ENCODE data around the gene DENND1A.

The DENND1A gene

DNA sequence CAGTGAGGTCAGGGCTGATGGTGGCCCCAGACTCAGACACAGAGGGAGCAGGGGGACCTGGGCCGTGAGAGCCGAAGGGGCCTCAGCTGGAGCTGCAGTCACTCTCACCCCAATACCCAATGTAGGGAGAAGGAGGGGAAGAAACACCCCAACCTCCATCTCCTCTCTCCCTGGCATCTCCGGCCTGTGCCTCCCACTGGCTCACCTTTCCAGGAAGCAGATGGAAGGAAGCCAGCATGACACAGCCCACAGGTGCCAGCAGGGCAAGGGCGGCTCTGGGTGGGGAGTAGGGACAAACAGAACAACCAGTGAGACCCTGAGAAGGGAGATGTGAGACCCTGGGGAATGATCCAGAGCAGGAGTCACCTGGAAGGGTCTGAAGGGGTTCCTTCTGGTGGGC lies 576.9 kb downstream of the DENND1A start:
- Histone ChIP-seq H3K36me3 (ENCODE audit: insufficient read depth, low read length) (no peaks in the 10 kb centered on the region), H3K9ac (ENCODE audit: low read depth, low read length) (no peak overlapping the region), H3K4me3 (ENCODE audit: low read length) (no peak overlapping the region), H3K9me3 (ENCODE audit: insufficient read depth, low read depth, low read length) (no peaks in the 10 kb centered on the region), H3K4me1 (ENCODE audit: insufficient read depth, low read length) (peaks cover 14% of the 10 kb centered on the region), H3K27ac (ENCODE audit: low read depth, low read length) (no peak overlapping the region), H3K27me3 (ENCODE audit: insufficient read depth, low read length) (peaks cover 4% of the 10 kb centered on the region; the same call in 1 of the 2 replicates)
- 94% methylated on average over 2 of the region's 4 CpGs for WGBS

DNA sequence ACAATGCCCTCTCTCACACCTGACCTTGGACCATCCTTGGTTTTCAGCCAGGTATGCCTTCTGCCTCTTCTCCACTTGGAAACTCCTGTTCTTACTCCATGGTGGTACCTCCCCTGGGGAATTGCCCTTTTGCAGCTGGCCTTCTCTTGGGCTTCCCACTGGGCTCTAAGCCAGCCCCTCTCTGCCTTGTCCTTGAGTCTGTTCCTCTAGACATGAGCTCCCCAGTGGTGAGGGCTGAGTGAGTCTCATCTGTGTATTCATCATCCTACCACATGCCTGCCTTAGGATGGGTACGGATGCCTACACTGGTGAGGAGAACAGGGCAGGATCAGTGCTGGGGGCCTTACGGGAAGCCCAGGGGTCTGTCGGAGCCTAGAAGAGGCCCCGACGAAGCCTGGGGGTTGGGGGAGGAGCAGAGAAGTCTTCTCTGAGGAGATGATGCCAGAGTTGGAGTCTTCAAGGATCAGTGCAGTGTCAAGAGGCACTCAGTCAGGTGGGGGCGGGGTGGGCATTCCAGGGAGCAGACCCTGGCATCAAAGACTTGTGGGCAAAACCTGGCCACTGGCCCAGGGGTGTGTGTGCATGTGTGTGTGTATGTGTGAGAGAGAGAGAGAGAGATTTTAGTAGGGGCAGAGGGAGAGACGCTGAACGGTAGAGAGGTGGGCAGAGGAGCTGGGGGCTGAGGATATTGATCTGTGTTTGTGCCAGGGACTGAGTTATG lies 579.2 kb downstream of the DENND1A start:
- H3K36me3 ChIP-seq (ENCODE audit: insufficient read depth, low read length), result no peaks in the 10 kb centered on the region
- H3K4me3 ChIP-seq (ENCODE audit: low read length), result no peak overlapping the region
- H3K9me3 ChIP-seq (ENCODE audit: insufficient read depth, low read depth, low read length), result no peaks in the 10 kb centered on the region
- H3K27me3 ChIP-seq (ENCODE audit: insufficient read depth, low read length), result peaks cover 4% of the 10 kb centered on the region; the same call in 1 of the 2 replicates
- H3K27ac ChIP-seq (ENCODE audit: low read depth, low read length), result no peak overlapping the region
- H3K9ac ChIP-seq (ENCODE audit: low read depth, low read length), result no peak overlapping the region
- no peaks in the 10 kb centered on the region for H3K4me1 ChIP-seq (ENCODE audit: insufficient read depth, low read length)
- 83% methylated on average over 8 of the region's 8 CpGs for WGBS

- no peak overlapping the region for H3K9ac ChIP-seq (ENCODE audit: low read depth, low read length)
- H3K4me1 ChIP-seq (ENCODE audit: insufficient read depth, low read length), result no peaks in the 10 kb centered on the region
- no peak overlapping the region for H3K27ac ChIP-seq (ENCODE audit: low read depth, low read length)
- no peaks in the 10 kb centered on the region for H3K9me3 ChIP-seq (ENCODE audit: insufficient read depth, low read depth, low read length)
- H3K27me3 ChIP-seq (ENCODE audit: insufficient read depth, low read length), result 0 out of 2 replicates have a peak, but pooled peaks cover under 1% of the 10 kb centered on the region
- no peaks in the 10 kb centered on the region for H3K36me3 ChIP-seq (ENCODE audit: insufficient read depth, low read length)
- WGBS, result 30% methylated on average over 16 of the region's 16 CpGs
- H3K4me3 ChIP-seq (ENCODE audit: low read length), result peak overlapping the region; percentile 30; the same call in 1 of the 2 replicates
Observed at GRCh38 chr9:123349691-123350480, 580.0 kb downstream of the DENND1A start.

DNA sequence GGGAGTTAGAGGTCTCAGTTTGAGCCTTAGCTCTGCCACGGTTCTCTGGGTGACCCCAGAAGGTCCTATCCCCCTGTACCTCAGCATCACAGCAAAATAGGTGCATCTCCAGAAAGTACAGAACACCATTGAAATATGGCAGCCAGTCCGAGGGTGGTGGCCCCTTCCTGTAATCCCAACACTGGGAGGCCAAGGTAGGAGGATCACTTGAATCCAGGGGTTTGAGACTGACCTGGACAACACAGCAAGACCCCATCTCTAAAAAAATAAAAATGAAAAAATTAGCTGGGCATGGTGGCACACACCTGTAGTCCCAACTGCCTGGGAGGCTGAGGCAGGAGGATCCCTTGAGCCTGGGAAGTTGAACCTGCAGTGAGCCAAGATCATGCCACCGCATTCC lies 580.9 kb downstream of the DENND1A start:
- Histone ChIP-seq H3K9me3 (ENCODE audit: insufficient read depth, low read depth, low read length) (no peaks in the 10 kb centered on the region), H3K27me3 (ENCODE audit: insufficient read depth, low read length) (no peaks in the 10 kb centered on the region), H3K4me3 (ENCODE audit: low read length) (no peak overlapping the region), H3K9ac (ENCODE audit: low read depth, low read length) (no peak overlapping the region), H3K27ac (ENCODE audit: low read depth, low read length) (no peak overlapping the region), H3K36me3 (ENCODE audit: insufficient read depth, low read length) (no peaks in the 10 kb centered on the region), H3K4me1 (ENCODE audit: insufficient read depth, low read length) (no peaks in the 10 kb centered on the region)
- 59% methylated on average over 3 of the region's 3 CpGs for WGBS

DNA sequence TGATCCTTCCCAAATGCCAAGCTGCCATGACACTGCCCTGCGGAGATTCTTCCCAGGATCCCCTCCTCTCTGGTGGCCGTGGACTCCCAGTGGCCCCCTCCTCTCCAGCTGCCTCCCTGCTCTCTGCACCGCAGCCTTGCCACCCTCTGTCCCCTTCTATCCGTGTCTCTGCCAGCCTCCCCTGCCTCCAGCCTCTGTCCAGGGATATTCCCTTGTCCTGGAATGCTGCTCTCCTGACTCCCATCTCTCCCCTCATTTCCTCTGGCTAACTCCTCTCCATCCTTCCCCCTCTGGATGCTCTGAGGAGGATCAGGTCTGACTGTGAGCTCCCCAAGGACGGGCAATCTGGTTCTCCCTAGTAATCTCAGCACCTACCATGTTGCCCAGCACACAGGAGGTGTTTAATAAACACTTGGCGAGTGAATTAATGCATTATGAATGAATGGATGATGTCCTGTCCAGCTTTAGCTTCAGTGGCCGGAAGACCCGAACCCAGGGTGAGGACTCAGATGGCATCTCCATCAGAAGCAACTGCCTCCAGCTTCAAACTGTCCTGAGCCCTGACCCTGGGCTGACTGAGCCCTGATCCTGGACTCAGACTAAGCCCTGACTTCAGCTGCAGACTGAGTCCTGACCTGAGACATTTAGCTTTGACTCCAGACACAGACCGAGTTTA lies 581.5 kb downstream of the DENND1A start:
- Histone ChIP-seq H3K9me3 (ENCODE audit: insufficient read depth, low read depth, low read length) (no peaks in the 10 kb centered on the region), H3K4me3 (ENCODE audit: low read length) (no peak overlapping the region), H3K36me3 (ENCODE audit: insufficient read depth, low read length) (no peaks in the 10 kb centered on the region), H3K27me3 (ENCODE audit: insufficient read depth, low read length) (no peaks in the 10 kb centered on the region), H3K27ac (ENCODE audit: low read depth, low read length) (no peak overlapping the region), H3K4me1 (ENCODE audit: insufficient read depth, low read length) (no peaks in the 10 kb centered on the region), H3K9ac (ENCODE audit: low read depth, low read length) (no peak overlapping the region)
- WGBS, result 81% methylated on average over 9 of the region's 9 CpGs

DNA sequence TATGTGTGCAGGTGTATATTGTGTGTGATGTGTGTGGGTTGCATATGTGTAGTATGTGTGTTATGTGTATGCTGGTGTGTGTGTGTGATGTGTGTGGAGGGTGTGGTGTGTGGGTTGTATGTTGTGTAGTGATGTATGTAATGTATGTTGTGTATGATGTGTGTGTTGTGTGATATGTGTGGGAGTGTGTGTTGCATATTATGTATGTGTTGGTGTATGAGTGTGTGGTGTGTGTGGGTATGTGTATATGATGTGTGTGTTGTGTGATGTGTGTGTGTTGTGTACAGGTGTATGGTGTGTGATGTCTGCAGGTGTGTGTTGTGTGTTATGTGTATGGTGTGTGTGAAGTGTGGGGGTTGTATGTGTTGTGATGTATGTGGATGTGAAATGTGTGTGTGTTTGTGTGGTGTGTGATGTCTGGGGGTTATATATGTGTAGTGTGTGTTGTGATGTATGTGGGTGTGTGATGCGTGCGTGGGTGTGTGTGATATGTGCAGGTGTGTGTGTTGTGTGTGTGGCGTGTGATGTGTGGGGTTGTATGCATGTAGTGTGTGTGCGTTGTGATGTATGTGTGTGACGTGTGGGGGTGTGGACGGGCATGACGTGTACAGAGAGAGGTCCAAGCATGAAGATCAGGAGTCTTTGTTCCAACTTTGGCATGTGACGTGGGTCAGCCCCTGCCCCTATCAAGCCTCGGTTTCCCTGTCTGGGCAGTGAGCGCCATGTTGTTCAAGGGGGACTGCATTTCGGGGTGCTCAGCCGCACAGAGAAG lies 582.5 kb downstream of the DENND1A start:
- Histone ChIP-seq H3K27ac (ENCODE audit: low read depth, low read length) (no peak overlapping the region), H3K27me3 (ENCODE audit: insufficient read depth, low read length) (no peaks in the 10 kb centered on the region), H3K4me1 (ENCODE audit: insufficient read depth, low read length) (no peaks in the 10 kb centered on the region), H3K9me3 (ENCODE audit: insufficient read depth, low read depth, low read length) (no peaks in the 10 kb centered on the region), H3K36me3 (ENCODE audit: insufficient read depth, low read length) (no peaks in the 10 kb centered on the region), H3K9ac (ENCODE audit: low read depth, low read length) (no peak overlapping the region), H3K4me3 (ENCODE audit: low read length) (no peak overlapping the region)
- 91% methylated on average over 12 of the region's 12 CpGs for WGBS

DNA sequence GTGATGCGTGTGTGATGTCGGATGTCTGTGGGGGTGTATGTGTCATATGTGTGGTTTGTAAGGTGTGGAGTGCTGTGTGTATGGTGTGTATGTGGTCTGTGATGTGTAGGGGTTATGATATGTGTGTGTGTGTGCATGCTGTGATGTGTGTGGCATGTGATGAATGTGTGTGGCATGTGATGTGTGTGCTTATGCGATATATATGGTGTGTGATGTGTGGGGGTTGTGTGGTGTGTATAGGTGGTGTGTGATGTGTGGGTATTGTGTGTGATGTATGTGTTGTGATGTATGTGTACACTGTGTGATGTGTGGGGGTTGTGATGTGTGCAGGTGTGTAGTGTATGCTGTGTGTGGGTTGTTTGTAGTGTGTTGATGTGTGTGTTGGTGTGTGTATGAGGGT lies 583.1 kb downstream of the DENND1A start:
- Histone ChIP-seq H3K36me3 (ENCODE audit: insufficient read depth, low read length) (no peaks in the 10 kb centered on the region), H3K4me3 (ENCODE audit: low read length) (no peak overlapping the region), H3K27me3 (ENCODE audit: insufficient read depth, low read length) (no peaks in the 10 kb centered on the region), H3K9ac (ENCODE audit: low read depth, low read length) (no peak overlapping the region), H3K4me1 (ENCODE audit: insufficient read depth, low read length) (no peaks in the 10 kb centered on the region), H3K9me3 (ENCODE audit: insufficient read depth, low read depth, low read length) (no peaks in the 10 kb centered on the region), H3K27ac (ENCODE audit: low read depth, low read length) (no peak overlapping the region)
- 97% methylated on average over 3 of the region's 3 CpGs for WGBS

DNA sequence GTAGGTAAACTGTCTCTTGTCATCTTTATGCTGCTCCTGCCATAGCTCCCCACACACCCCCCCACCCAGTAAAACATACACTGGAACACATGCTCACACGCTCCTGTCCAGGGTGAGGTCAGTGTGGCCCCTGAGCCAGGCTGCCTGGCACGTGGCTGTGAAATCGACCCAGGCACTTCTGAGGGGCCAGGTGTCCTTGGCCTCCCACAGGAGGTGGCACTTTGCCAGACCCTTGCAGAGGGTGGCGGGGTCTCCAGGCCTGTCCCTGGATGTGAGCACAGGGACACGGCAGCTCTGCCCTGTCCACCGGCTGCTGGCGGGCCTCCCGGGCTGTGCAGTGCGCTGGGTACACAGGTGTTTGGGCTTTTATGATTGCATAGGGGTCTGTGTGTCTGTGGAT lies 583.9 kb downstream of the DENND1A start:
- no peaks in the 10 kb centered on the region for H3K4me1 ChIP-seq (ENCODE audit: insufficient read depth, low read length)
- H3K36me3 ChIP-seq (ENCODE audit: insufficient read depth, low read length), result no peaks in the 10 kb centered on the region
- H3K27ac ChIP-seq (ENCODE audit: low read depth, low read length), result no peak overlapping the region
- no peak overlapping the region for H3K4me3 ChIP-seq (ENCODE audit: low read length)
- whole genome bisulfite sequencing, result 92% methylated on average over 9 of the region's 9 CpGs
- H3K9ac ChIP-seq (ENCODE audit: low read depth, low read length), result no peak overlapping the region
- H3K27me3 ChIP-seq (ENCODE audit: insufficient read depth, low read length), result no peaks in the 10 kb centered on the region
- no peaks in the 10 kb centered on the region for H3K9me3 ChIP-seq (ENCODE audit: insufficient read depth, low read depth, low read length)

DNA sequence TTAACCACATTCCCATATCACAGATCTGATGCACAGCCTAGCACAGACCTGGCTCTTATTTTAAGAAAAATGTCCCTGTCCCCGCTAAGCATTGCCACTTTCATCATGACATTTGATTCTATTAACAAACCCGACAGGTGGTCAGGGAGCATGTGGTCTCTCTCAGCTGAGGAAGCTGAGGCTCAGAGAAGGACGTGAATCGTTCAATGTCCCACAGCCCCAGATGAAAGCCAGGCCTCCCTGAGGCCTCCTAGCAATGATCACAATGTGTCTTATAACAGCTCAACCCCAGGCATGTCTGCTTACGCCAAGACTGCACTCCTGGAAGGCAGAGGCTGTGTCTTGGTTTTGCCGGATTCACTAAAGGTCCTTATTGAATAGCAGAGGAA lies 584.4 kb downstream of the DENND1A start:
- H3K27me3 ChIP-seq (ENCODE audit: insufficient read depth, low read length), result no peaks in the 10 kb centered on the region
- 62% methylated on average over 6 of the region's 6 CpGs for WGBS
- no peaks in the 10 kb centered on the region for H3K4me1 ChIP-seq (ENCODE audit: insufficient read depth, low read length)
- no peak overlapping the region for H3K27ac ChIP-seq (ENCODE audit: low read depth, low read length)
- H3K36me3 ChIP-seq (ENCODE audit: insufficient read depth, low read length), result no peaks in the 10 kb centered on the region
- H3K9me3 ChIP-seq (ENCODE audit: insufficient read depth, low read depth, low read length), result no peaks in the 10 kb centered on the region
- H3K9ac ChIP-seq (ENCODE audit: low read depth, low read length), result no peak overlapping the region
- H3K4me3 ChIP-seq (ENCODE audit: low read length), result no peak overlapping the region

DNA sequence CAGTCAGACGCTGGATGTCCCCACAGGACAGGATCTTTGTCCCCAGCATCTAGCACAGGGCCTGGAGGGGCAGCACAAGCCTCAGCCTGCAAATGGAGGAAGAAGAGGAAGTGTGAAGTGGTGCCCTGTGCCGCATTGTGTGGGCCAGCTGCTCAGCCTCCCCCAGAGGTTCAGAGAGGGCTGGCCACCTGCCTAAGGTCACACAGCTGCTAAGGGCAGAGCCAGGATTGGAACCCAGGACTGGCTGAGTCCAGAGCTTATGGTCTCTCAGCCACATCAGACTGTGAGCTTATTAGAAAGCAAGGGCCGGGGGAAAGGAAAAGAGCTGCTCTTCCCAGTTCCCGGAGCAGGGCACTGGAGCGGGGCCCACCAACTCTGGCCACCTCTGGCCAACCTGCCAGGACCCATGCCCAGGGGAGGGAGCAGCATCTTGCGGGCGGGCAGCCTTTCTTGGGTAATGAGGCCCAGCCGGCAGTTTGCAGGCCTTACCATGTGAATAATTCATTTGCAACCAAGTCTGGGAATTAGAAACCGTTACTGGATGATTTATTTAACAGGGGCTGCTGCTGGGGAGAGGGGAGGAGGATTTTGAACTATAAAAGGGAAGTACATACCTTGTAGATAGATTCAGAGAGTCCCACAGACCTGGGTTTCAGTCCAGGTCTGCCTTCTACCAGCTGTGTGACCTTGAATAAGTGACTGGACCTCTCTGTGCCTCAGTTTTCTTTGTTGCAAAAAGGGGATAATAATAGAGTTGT lies 585.6 kb downstream of the DENND1A start:
- Histone ChIP-seq H3K4me3 (ENCODE audit: low read length) (no peak overlapping the region), H3K9me3 (ENCODE audit: insufficient read depth, low read depth, low read length) (no peaks in the 10 kb centered on the region), H3K9ac (ENCODE audit: low read depth, low read length) (no peak overlapping the region), H3K27ac (ENCODE audit: low read depth, low read length) (no peak overlapping the region), H3K4me1 (ENCODE audit: insufficient read depth, low read length) (0 out of 2 replicates have a peak, but pooled peaks cover 6% of the 10 kb centered on the region), H3K27me3 (ENCODE audit: insufficient read depth, low read length) (no peaks in the 10 kb centered on the region), H3K36me3 (ENCODE audit: insufficient read depth, low read length) (no peaks in the 10 kb centered on the region)
- 94% methylated on average over 9 of the region's 9 CpGs for WGBS
